Measurements from ENCODE around the gene CFAP45. TPM values are rescaled to one million over a fixed set of nuclear protein-coding genes. Genes with fewer than 3 reads are reported as not detected.

The CFAP45 gene
- total RNA-seq, 1 donor from 2014 or later: 0.32 TPM

Small RNA genes lying within 50 kb of the gene (microRNA-seq; reads per million reads assigned to microRNA genes)
- not detected for gene MIR4259

Other genes with a start within 250 kb of the CFAP45 start
- not detected for gene CRP, start 185.6 kb downstream of the CFAP45 start, total RNA-seq
- 12.7 TPM for gene DUSP23, start 119.2 kb downstream of the CFAP45 start, total RNA-seq
- gene FCRL6, start 97.8 kb downstream of the CFAP45 start, total RNA-seq: 0.16 TPM
- 1.5 TPM for gene SLAMF8, start 73.3 kb downstream of the CFAP45 start, total RNA-seq
- not detected for gene VSIG8, start 37.5 kb downstream of the CFAP45 start, total RNA-seq
- 103 TPM for gene TAGLN2, start 25.3 kb upstream of the CFAP45 start, total RNA-seq
- gene IGSF9, start 45.4 kb upstream of the CFAP45 start, total RNA-seq: not detected
- not detected for gene SLAMF9, start 54.1 kb upstream of the CFAP45 start, total RNA-seq
- gene PIGM, start 131.8 kb upstream of the CFAP45 start, total RNA-seq: 2.3 TPM
- gene KCNJ10, start 170.0 kb upstream of the CFAP45 start, total RNA-seq: 0.05 TPM
- not detected for gene KCNJ9, start 181.4 kb upstream of the CFAP45 start, total RNA-seq
- gene IGSF8, start 198.5 kb upstream of the CFAP45 start, total RNA-seq: 29.7 TPM
- 147 TPM for gene ATP1A2, start 215.6 kb upstream of the CFAP45 start, total RNA-seq

Data from cardiac septum (tissue), 1 donor.